Activated CD8-positive, alpha-beta T cell treated with anti-CD3 and anti-CD28 coated beads, Interleukin-2, amount 10 ng/mL, durations not matched to agents 7 days and 5 days (primary cell): ENCODE measurements around the gene ZNF648. TPM values are rescaled to one million over a fixed set of nuclear protein-coding genes. Genes with fewer than 3 reads are reported as not detected.
"Not testable (repeated sequence)": the region's sequence is repeated elsewhere in the genome, so short reads cannot be mapped to it uniquely, and the experiment has no call there.

Experiments used
- ATAC-seq: fragments of 150-1000 bp; cut with Tn5 transposase; one replicate; pipeline ENCODE4 v1.10.0; 2021; ENCODE audit warnings: moderate library complexity
- CTCF ChIA-PET: fragments of 350-600 bp; sonication (Branson Sonifier 250); formaldehyde crosslinking; loops from one replicate; lab custom pipeline; 2021; ENCODE audit warnings: antibody characterized with exemption; lab: Charles Lee
- POLR2A ChIA-PET: fragments of 350-600 bp; sonication (Branson Sonifier 250); formaldehyde crosslinking; loops from one replicate; lab custom pipeline; 2021; ENCODE audit warnings: antibody characterized with exemption; lab: Charles Lee
- DNase-seq: peaks from one replicate; pipeline ENCODE4 v3.0.0-alpha.2; 2020
- H3K27ac Mint-ChIP-seq: one replicate; pipeline ENCODE4 v1.8.0; 2021; ENCODE audit warnings: mild to moderate bottlenecking, mixed read lengths
- H3K27me3 Mint-ChIP-seq: one replicate; pipeline ENCODE4 v1.8.0; 2021; ENCODE audit warnings: low read depth, mixed read lengths
- H3K36me3 Mint-ChIP-seq: one replicate; pipeline ENCODE4 v1.8.0; 2021; ENCODE audit warnings: low read depth, mixed read lengths
- H3K4me1 Mint-ChIP-seq: one replicate; pipeline ENCODE4 v1.8.0; 2021; ENCODE audit warnings: low read depth, mixed read lengths
- H3K4me3 Mint-ChIP-seq: one replicate; pipeline ENCODE4 v1.8.0; 2021; ENCODE audit warnings: mild to moderate bottlenecking, mixed read lengths
- H3K9me3 Mint-ChIP-seq: one replicate; pipeline ENCODE4 v1.8.0; 2022; ENCODE audit warnings: mixed read lengths; ENCODE audit not compliant: insufficient read depth
- total RNA-seq, 2 experiments: library from RNA; stranded (reverse); gene quantifications; one replicate each; pipeline ENCODE4 v1.2.3, GENCODE V29; 2021

Gene ZNF648
- total RNA-seq, 2 experiments from 2014 or later = not detected

DNA sequence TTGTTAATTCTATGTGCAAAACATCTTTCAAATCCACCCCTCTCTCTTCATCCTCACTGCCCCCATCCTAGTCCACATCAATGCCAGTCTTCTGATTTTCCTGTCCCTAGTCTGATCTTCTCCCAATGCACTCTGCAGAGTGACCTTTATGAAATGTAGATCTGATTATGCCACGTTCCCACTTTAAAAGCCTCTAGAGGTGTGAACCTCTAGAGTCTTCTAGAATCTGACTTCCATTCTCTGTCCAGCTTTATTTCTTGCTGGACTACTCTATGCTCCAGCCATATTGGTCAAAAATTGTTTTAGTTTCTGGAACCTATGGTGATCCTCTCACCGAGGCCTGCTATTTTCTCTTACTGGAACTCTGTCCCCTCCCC lies 32.5 kb downstream of the ZNF648 start:
- ATAC-seq (no peak), DNase-seq (no peak)
- Mint-ChIP-seq H3K36me3 (peaks cover 7% of the 10 kb centered on the region), H3K27ac (peak overlapping the region; percentile 96), H3K4me3 (peak overlapping the region; percentile 91), H3K4me1 (peaks cover 15% of the 10 kb centered on the region), H3K9me3 (no peaks in the 10 kb centered on the region), H3K27me3 (peaks cover 10% of the 10 kb centered on the region)
- POLR2A ChIA-PET = interaction anchor here (1.4 kb wide), 1 partner anchor 23 kb away, joined by 4 read pairs; no protein-coding TSS in a partner anchor
- CTCF ChIA-PET = interaction anchor here (0.9 to 2.7 kb wide), 5 partner anchors 18 to 52 kb away, joined by 3 to 22 read pairs (median 6); no protein-coding TSS in a partner anchor

DNA sequence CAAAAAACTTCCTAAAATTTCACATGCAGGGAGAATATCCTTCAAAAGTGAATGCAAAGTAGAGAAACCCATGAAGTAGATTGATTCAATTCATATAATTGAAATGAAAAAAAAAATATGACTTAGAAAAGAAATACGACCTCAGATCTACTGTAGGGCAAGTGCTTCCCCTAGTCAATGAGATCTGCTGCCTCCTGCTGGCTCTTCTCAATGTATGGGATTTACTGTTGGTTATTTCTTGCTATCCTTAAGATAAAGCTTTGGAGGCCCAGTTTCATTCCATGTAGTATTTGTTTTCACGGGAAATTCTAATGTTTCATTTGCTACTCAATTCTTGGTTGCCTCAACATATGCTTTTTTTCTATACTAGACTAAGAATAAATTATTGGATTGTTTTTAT lies 46.2 kb downstream of the ZNF648 start:
- Mint-ChIP-seq H3K4me1 (no peaks in the 10 kb centered on the region), H3K9me3 (peaks cover 7% of the 10 kb centered on the region), H3K4me3 (no peak overlapping the region), H3K27ac (no peak overlapping the region), H3K27me3 (peaks cover 22% of the 10 kb centered on the region), H3K36me3 (no peaks in the 10 kb centered on the region)
- DNase-seq (no peak), ATAC-seq (no peak)
- ChIA-PET POLR2A (no interaction called here), CTCF (interaction anchor here (1.2 to 1.4 kb wide), 2 partner anchors 30 to 70 kb away, joined by 3 read pairs; no protein-coding TSS in a partner anchor)

- CTCF ChIA-PET, ATAC-seq, H3K9me3 Mint-ChIP-seq, H3K4me3 Mint-ChIP-seq, H3K27ac Mint-ChIP-seq, H3K4me1 Mint-ChIP-seq, H3K36me3 Mint-ChIP-seq, DNase-seq, POLR2A ChIA-PET: not testable (repeated sequence)
- peaks cover 21% of the 10 kb centered on the region for H3K27me3 Mint-ChIP-seq
These were observed 50.6 kb downstream of the ZNF648 start for GRCh38 chr1:182010800-182011370.

DNA sequence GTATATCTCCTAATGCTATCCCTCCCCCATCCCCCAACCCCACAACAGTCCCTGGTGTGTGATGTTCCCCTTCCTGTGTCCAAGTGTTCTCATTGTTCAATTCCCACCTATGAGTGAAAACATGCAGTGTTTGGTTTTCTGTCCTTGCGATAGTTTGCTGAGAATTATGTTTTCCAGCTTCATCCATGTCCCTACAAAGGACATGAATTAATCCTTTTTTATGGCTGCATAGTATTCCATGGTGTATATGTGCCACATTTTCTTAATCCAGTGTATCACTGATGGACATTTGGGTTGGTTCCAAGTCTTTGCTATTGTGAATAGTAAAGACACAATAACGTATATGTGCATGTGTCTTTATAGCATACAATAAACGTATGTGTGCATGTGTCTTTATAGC lies 56.1 kb downstream of the ZNF648 start:
- H3K27ac Mint-ChIP-seq, H3K27me3 Mint-ChIP-seq, ATAC-seq, H3K36me3 Mint-ChIP-seq, H3K9me3 Mint-ChIP-seq, H3K4me1 Mint-ChIP-seq, H3K4me3 Mint-ChIP-seq, POLR2A ChIA-PET, CTCF ChIA-PET, DNase-seq: not testable (repeated sequence)

DNA sequence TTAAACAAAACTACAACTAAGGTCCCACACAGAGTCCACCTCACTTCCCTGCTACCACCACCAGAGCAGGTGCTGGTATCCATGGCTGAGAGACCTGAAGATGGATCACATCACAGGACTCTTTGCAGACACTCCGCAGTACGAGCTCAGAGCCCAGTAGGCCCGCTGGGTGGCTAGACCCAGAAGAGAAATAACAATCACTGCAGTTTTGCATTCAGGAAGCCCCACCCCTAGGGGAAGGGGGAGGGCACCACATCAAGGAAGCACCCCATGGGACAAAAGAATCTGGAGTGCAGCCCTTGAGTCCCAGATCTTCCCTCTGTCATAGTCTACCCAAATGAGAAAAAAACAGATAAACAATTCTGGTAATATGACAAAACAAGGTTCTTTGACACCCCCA lies 56.9 kb downstream of the ZNF648 start:
- no peak overlapping the region for H3K27ac Mint-ChIP-seq
- DNase-seq (no peak), ATAC-seq (no peak)
- CTCF ChIA-PET = no interaction called here
- peaks cover 2% of the 10 kb centered on the region for H3K36me3 Mint-ChIP-seq
- no peaks in the 10 kb centered on the region for H3K9me3 Mint-ChIP-seq
- H3K27me3 Mint-ChIP-seq = peaks cover 13% of the 10 kb centered on the region
- H3K4me1 Mint-ChIP-seq = no peaks in the 10 kb centered on the region
- no peak overlapping the region for H3K4me3 Mint-ChIP-seq
- POLR2A ChIA-PET = no interaction called here
